ENCODE measurements around the gene TMEM187.

The TMEM187 gene

DNA sequence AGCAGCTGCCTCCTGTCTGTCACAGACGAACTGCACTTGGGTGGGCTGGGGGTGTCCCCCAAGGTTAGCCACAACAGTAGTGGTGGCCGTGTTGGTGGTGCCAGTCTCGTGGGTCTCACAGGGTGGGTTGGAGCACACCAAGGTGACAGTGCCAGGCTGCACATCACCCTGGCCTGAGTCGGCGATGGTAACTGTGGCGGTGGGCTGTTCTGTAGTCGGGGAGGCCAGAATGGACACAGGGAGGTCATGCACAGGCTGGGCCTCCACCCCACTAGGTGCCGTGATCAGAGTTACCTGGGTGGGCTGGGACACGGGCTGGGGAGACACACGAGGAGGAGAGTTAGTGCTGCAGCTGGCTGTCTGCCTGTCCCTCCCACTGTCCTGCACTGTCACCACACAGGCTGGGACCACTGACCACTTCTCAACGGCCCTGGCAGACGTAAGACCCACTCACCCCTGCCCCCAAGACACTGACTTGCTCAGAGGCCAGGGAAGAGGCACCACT is 17.3 kb upstream of the TMEM187 start:
- DNase-seq, result no peak

DNA sequence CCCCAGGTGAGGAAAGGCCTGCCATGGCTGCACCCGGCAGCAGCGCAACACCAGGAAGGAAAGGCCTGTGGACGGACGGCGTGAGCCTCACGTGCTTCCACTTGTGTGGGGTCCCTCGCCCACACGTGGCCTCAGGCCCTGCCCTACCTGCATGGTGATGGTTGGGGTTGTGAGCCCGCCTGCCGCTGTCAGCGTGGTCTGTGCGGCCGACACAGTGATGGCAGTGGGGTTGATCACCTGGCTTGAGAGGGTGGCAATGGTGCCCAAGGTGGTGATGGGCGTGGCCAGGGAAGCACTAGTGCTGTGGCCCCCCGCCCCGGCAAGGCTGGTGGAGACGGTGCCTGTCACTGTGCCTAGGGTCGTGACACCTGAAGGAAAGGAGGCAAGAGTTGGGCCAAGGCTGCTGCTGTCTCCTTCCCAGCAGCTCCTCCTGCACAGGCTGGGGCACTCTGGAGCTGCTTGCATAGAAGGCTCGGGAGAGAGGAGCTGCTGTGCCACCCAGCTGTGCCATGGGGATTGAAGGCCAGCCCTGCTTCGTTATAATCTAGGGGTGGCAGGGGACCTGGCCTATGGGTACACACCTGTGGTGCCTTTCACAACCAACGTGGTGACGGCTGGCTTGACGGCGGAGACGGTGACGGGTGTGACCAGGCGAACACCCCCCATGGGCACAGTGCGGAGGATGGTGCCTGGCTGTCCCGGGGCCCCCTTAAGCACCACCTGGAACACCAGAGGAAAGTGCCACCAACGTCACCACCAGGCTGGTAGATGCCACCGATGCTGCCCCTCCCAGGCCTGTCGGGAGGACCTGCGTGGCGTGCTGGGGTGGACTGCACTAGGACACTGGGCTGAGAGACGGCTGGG is 16.3 kb upstream of the TMEM187 start:
- no peak for DNase-seq

DNA sequence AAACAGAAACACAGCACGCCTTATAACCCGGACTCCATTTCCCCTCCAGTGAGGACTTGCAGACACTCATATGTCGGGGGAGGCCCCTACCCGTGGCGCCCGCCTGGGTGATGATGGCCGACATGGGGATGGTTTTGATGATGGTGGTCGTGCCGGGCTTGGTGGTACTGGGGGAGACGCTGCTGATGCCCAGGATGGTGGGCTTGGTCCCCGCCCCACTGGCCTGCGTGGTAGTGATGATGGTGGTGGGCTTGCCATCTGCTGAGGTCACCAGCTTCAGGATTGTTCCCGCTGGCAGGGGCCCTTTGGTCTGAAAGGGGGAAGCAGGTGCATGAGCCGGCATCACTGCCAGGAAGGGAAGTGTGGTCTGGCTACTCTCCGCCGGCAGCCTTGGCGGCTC is 15.3 kb upstream of the TMEM187 start:
- DNase-seq, result no peak

DNA sequence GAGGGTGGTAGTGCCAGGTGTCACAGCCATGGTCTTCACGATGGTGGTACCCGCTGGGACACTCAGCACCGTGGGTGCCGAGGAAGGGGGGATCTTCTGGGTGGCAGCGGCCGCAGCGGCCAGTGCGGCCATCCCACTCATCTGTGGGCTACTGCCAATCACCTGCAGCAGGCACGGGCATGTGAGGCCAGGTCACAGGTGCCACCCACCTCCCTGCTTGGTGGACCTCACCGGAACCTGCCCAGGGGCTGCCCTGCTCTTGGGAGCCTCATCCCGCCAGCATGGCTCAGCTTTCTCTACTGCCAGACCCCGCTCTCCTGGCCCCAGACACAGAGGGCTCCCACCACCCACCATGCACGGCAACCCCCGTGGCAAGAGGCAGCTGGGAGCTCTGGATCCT is 13.9 kb upstream of the TMEM187 start:
- DNase-seq, result no peak

DNA sequence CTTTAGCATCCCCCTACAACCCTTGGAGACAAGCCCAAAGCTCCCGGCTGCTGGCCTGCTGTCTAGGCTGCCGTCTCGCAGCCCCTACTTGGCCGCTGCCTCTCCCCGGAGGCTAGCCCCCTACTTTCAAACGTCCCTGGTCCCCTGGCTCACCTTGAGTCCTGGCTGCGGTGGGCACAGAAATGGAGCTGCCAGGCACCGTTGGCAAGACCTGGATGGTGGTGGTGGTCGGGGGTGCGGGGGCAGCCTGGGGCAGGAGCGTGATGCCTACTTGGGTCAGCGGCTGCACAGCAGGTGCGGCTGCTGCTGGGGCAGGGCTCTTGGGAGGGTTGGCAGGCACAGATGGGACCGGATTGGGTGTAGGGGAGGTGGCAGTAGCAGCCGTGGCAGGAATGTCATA is 12.9 kb upstream of the TMEM187 start:
- DNase-seq, result no peak

- no peak for DNase-seq
Measured at GRCh38 chrX:153960077-153960476, 12.5 kb upstream of the TMEM187 start.

GRCh38 chrX:153960786-153961185 is 11.8 kb upstream of the TMEM187 start:
- no peak for DNase-seq

GRCh38 chrX:153961292-153961691 is 11.3 kb upstream of the TMEM187 start:
- DNase-seq, result no peak

- DNase-seq, result no peak
Measured at GRCh38 chrX:153963546-153963945, 9.0 kb upstream of the TMEM187 start.

DNA sequence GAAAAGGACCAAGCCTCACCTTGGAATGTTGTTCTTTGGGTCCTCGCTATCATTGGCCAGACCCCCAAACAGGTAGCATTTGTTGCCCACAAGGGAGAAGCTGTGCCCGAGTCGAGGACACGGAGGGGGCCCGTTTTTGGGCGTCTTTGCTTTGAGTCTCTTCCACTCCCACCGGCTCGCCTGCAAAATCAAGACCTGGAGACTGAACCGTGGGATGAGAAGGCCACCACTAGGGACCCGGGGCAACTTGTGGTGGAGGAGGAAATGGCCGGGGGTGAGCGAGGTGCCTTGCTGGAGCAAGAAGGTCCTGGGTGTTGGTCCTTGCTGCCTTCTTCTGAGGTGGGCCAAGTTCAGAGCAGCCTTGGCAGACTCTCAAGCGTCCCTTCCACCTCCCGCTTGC is 8.4 kb upstream of the TMEM187 start:
- DNase-seq, result no peak

GRCh38 chrX:153965406-153965805 is 7.1 kb upstream of the TMEM187 start:
- no peak for DNase-seq

DNA sequence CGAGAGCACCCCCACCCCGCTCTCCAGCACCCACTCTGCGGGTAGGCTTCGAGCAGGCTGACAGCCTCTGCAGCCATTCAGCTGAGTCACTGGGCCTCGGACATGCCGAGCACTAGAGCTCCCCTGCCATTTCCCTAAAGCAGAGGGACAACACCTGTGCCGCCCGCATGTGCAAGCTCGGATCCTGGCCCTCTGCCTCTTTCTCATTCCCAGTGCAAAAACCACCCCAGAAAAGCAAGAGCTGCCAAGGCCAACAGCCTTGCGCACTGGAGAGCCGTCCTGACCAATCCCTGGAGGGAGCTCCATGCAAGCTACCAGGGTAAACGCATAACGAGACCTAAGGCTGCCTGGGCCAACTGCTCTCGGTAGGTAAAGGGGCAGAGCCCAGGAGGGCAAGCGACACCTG is 6.3 kb upstream of the TMEM187 start:
- peak in 1 of 14 donors; percentile 87 for DNase-seq

DNA sequence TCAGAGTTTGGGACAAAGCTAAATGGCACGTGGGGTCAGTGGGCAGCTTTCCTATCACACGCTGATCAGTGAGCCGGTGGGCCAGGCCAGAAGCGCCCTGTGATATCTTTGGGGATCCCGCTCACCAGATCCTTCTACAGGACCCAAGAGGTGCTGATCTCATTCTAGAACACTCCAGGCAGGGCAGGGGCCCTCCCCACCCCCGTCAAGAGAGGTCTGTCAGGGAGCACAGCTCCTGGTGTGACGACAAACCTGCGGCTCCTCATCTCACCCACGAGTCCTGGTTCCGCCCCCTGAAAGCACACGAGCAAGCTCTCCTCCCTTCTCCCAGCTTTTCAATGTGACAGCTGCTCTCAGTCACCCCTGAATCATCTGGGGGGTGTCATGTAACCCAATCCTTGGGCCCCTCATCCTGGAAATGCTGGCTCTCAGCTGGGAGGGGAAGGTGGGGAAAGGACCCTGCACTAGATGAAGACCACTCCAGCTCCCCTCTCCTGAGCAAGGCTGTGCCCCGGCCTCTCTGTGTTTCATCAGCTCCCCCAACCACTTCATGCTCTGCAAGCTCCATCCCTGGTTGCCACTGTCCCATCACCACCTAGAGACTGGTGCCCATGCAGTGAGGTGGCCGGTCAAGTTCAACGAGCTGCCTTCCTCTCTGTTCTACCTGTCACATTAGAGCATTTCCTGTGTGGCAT is 5.6 kb upstream of the TMEM187 start:
- DNase-seq, result no peak

- no peak for DNase-seq
Measured at GRCh38 chrX:153967536-153968224, 4.9 kb upstream of the TMEM187 start.

- DNase-seq, result no peak
Measured at GRCh38 chrX:153968255-153968654, 4.3 kb upstream of the TMEM187 start.

GRCh38 chrX:153968754-153969124 is 3.8 kb upstream of the TMEM187 start:
- no peak for DNase-seq

DNA sequence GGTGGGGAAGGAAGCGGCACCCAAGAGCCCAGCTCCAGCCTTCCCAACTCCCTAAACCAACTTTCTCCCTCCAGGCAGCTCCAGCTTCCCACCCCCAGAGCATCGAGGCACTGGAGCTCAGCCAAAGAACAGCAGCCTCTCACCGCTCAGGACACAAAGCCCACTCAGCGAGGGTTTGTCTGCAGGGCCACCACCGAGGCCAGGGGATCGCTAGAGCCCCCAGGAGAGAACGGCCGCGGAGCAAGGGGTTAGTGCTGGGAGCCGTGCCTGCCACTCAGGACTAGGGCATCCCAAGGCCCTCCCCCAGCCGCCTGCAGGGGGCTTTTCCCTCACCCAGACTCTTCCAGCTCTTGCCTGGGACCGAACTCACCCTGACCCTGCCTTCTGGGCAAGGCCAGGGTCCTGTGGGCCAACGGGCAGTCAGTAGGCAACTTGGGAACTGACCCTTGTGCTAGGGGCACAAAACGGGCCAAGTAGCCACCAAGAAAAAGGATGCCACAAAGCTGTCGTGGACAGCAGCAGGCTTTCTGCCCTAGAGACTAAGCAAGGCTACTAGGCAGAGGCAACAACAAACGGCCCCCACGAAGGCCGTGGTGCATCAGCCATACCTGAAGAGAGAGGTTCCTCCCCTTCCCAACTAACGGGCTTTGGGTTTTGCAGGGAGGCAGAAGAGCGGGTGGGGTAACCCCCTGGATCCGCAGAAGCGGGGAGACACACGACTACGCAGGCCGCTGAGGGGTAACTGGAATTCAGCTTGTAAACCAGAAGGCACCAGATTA is 3.2 kb upstream of the TMEM187 start:
- no peak for DNase-seq

DNA sequence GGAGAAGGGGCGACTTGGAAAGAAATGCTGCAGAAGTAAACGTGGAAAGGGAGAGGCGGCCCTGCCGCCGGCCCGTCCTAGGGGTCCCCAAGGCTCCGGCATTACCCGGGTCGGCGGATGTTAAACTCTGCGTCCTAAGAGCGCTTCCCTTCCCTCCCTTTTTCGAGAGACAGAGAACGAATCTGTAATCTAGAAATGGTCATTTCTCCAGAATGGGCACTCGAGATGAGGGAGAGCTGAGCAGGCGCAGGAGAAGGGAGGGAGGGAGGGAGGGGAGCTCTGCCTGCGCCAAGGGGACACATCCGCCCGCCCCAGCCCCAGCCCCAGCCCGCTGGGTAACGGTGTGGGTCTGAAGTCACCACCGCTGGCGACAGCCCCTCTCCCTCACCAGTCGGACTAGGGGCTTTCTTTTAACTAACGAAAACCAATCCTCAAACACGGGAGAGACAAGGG is 2.6 kb upstream of the TMEM187 start:
- peak in 10 of 14 donors; percentile 24 to 78 (median 54) for DNase-seq

DNA sequence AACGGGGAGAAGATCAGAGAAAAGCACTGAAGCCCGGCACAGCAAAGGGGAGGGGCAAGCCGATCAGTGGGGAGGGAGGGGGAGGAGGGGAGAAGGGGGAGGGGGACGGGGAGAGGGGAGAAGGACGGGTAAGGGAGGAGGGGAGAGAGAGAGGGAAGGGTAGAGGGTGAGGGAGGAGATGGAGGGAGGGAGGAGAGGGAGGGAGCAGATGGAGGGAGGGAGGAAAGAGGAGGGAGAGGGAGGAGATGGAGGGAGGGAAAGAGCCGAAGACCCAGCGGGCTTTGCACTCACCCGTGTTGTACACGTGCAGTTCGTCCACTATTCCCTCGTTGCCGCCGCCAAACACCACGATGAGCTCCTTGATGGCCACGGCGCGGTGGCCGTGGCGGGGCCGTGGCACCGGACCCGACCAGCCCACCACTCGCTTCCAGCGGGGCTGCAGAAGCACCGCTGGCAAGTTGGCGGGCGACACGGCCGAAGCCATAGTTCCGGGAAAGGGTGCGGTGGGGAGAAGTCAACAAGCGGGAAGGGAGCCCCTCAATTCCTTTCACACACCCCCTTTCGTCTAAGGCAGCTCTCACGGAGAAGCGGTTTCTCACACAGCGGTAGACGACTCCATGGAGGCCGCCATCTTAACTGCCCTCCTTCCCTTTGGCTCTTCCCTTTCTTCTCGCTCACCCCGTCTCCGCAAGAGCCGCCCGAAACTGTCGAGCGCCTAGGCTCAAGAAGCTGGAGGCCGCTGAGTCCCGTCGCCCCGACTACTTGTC is 2.0 kb upstream of the TMEM187 start:
- DNase-seq, result peak in 8 of 14 donors; percentile 52 to 85 (median 67)

DNA sequence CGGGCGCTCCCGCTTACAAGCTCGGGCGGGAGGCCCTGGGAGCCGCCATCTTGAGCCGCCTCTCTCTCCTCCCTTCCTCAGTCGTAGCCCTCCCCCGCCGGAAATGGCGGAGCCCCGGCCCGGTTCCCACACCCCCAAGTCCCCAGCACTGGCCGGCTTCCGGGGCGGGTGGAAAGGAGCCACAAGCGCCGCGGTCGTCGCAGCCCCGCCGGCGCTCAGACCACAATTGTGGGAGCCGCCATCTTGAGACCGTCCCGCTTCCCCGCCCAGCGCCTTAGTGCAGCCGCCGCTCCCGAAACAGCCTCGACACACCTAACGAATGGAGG is 1.5 kb upstream of the TMEM187 start:
- peak; percentile 28 to 94 (median 85) for DNase-seq
